Bronchial epithelial cell (primary cell): ENCODE measurements around the gene PPT2. TPM values are rescaled to one million over a fixed set of nuclear protein-coding genes. Genes with fewer than 3 reads are reported as not detected.
"Not testable (repeated sequence)": the region's sequence is repeated elsewhere in the genome, so short reads cannot be mapped to it uniquely, and the experiment has no call there.

Source experiments
- DNase-seq: peaks from one replicate; pipeline ENCODE4 v3.0.0-alpha.2; 2010; ENCODE audit warnings: low read depth
- FAIRE-seq: peaks from 2 replicates; lab custom pipeline; 2011; peaks lifted over from hg19 to GRCh38; lab: Jason Lieb, UNC
- H3K27me3 ChIP-seq: 2 replicates; pipeline ENCODE4 v1.5.1; 2011; ENCODE audit warnings: low read length; ENCODE audit not compliant: control insufficient read depth, insufficient read depth
- H3K36me3 ChIP-seq: 2 replicates; pipeline ENCODE4 v1.5.1; 2011; ENCODE audit warnings: low read length; ENCODE audit not compliant: control insufficient read depth, insufficient read depth
- H3K4me3 ChIP-seq: 2 replicates; pipeline ENCODE4 v1.5.1; 2011; ENCODE audit warnings: mild to moderate bottlenecking, low read depth, low read length, control low read depth
- total RNA-seq: library from RNA; depleted of rRNA; stranded (reverse); fragments of >200 nt; gene quantifications from 2 replicates; pipeline ENCODE4 v1.2.1, GENCODE V29; 2014
- TF ChIP-seq, protein P1 (sequence below): IDR thresholded peaks from 2 replicates; pipeline ENCODE4 v1.5.1; 2011; ENCODE audit warnings: mild to moderate bottlenecking, moderate library complexity, low read length, control low read depth, inconsistent platforms; ENCODE audit not compliant: insufficient read depth, severe bottlenecking

Gene PPT2
- total RNA-seq, 1 donor from 2014 or later, result 5.8 TPM

DNA sequence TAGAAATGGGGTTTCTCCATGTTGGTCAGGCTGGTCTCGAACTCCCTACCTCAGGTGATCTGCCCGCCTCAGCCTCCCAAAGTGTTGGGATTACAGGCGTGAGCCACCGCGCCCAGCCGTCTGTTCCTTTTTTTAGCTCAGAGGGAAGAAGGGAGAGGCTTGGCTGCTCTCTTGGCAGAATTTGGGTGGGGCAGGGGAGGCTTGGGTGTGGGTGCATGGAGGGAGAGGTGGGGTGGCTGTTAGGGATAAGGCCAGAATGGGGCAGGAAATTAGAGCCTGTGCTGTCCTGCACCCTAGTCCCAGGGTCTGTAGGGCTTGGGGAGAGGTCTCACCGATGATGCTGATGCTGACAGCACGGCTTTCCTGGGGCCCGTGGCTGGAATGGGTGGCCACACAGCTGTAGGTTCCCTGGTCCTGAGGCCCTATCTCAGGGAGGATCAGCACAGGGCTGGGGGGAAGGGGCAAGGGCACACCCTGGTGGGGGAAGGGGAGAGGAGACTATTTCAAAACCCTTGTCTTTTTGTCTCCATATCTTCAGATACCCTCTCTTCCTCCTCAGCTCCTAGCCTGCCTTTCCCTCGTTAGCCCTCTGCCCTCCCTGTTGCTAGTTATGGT is 28.1 kb downstream of the PPT2 start:
- FAIRE-seq, result no peak
- peaks cover 16% of the 10 kb centered on the region for H3K36me3 ChIP-seq
- no peak for DNase-seq
- no peaks in the 10 kb centered on the region for H3K27me3 ChIP-seq
- no peak overlapping the region for H3K4me3 ChIP-seq
- TF ChIP-seq, protein P1, sequence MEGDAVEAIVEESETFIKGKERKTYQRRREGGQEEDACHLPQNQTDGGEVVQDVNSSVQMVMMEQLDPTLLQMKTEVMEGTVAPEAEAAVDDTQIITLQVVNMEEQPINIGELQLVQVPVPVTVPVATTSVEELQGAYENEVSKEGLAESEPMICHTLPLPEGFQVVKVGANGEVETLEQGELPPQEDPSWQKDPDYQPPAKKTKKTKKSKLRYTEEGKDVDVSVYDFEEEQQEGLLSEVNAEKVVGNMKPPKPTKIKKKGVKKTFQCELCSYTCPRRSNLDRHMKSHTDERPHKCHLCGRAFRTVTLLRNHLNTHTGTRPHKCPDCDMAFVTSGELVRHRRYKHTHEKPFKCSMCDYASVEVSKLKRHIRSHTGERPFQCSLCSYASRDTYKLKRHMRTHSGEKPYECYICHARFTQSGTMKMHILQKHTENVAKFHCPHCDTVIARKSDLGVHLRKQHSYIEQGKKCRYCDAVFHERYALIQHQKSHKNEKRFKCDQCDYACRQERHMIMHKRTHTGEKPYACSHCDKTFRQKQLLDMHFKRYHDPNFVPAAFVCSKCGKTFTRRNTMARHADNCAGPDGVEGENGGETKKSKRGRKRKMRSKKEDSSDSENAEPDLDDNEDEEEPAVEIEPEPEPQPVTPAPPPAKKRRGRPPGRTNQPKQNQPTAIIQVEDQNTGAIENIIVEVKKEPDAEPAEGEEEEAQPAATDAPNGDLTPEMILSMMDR, result no peak

DNA sequence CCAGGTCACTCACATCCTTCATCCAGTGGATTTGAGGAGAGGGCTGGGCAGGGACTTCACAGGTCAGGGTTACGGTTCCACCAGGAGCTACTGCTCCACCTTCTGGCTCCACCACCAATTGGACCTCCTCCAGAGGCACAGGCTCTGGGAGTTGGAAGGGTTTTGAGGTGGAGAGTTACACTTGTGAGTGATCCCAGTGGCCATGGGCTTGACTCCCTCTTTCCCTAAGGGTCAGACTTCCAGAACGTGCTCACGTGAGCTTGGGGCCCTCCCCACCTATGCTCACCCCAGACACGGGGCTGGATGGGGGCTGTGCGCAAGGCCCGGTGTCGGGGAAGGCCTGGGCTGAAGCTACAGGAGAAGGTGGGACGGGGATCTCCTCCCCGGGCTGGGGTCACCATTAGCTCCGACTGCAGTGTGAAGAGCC is 28.6 kb downstream of the PPT2 start:
- Histone ChIP-seq H3K27me3 (no peaks in the 10 kb centered on the region), H3K4me3 (no peak overlapping the region), H3K36me3 (peaks cover 16% of the 10 kb centered on the region)
- TF ChIP-seq, protein P1, result no peak
- FAIRE-seq, result no peak
- DNase-seq, result no peak

DNA sequence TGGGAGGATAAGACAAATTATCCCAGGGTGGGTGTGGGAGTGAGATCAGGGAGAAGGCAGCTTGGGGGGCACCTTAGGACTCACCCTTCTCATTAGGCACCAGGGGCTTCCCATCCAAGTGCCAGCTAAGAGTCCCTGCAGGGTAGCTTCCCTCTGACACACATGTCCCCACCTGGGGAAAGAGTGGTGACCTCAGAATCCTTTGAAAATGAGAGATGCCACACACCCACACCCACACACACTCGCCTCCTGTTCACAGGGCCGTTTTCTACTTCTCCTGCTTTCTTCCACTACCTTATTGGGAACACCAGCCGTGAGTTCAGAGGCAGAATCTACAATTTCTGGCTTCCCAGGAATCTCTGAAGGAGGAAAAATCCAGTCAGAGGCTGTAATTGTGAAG is 29.1 kb downstream of the PPT2 start:
- peaks cover 18% of the 10 kb centered on the region for H3K36me3 ChIP-seq
- no peaks in the 10 kb centered on the region for H3K27me3 ChIP-seq
- TF ChIP-seq, protein P1, result no peak
- no peak overlapping the region for H3K4me3 ChIP-seq
- FAIRE-seq (no peak), DNase-seq (no peak)

DNA sequence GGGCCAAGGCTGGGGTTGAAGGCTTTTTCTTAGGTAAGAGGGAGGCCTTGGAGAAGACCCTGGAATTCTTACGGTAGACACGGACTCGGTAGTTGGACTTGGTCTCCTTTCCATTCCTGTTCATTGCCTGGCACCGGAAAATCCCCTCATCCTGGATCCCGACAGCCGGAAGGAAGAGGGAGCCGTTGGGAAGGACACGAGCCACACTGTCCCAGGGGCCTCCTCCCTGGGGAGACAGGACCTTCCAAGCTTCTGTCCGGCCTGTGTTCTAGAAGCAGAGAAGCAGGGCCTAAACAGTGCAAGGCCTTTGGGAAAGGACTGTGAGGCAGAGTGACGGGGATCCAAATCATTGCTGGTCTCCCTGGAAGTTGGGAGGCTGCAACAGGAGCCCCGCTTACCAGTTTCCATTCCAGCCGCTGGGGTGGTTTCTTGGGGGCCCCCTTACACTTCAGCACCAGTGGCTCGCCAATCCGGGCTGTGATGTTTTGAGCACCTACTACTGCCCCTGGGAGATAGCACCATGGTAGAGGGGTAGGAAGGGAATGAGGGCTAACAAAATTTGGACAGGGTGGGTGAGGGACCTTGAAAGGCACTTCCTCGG is 29.6 kb downstream of the PPT2 start:
- H3K36me3 ChIP-seq, result peaks cover 19% of the 10 kb centered on the region
- FAIRE-seq, result no peak
- no peaks in the 10 kb centered on the region for H3K27me3 ChIP-seq
- DNase-seq, result no peak
- no peak overlapping the region for H3K4me3 ChIP-seq
- TF ChIP-seq, protein P1, result no peak

DNA sequence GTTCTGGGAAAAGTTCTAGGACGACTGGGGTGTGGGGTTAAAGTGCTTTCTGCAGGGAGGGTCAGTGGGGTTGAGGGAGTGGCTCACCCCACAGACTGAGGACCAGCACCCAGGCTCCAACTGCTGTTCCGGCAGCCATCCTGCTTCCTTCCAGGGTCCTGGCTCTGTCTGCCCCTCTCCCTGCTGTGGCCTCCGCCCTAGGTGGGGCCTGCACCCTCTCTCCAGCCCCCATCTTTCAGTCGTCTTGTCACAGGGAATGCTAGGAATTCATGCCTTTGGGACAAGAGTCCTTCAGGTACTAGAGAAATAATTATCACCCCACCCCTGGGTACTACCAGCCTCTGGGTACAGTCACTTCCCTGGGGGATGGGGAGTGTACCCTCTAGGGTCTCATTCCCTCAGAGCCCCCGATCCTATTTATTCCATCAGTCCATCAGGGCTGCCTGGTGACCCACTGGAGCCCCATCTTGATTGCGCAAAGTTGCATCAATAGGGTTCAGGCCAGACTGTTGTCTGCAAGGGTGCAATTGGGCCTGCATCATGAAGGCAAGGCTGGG is 30.2 kb downstream of the PPT2 start, which contains the start of gene AGER:
Gene AGER, minus strand, starts transcription at position 170 of the 557 bp plus-strand sequence. Its CDS starts 31 bp downstream, at position 139.
- FAIRE-seq (no peak), DNase-seq (no peak)
- TF ChIP-seq, protein P1, result no peak
- H3K27me3 ChIP-seq, result no peaks in the 10 kb centered on the region
- no peak within 1 kb of the TSS for H3K4me3 ChIP-seq
- H3K36me3 ChIP-seq, result peaks cover 18% of the 10 kb centered on the region

DNA sequence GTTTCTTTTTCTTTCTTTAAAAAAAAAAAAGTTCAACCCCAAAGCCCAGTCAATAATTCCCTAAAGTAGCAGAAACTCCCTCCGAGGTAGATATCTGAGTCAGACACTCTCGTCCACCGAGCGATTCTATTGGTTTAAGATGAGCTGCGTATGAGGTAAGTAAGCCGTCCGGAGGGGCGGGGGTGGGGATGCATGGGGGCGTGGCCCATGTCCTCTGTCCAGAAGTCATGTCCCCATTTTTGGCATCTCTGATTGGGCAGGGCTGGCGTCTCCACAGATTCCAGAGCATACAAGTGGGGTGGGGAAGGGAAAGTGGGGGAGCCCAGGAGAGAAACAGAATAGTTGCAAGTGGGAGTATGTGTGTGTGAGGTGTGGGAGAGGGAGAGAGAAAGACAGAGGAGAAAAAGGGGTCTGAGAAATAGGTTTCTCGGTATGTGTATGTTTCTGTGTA is 31.8 kb downstream of the PPT2 start:
- not testable (repeated sequence) for FAIRE-seq, H3K27me3 ChIP-seq, H3K4me3 ChIP-seq
- peak; percentile 81 for DNase-seq
- peaks cover 18% of the 10 kb centered on the region for H3K36me3 ChIP-seq

DNA sequence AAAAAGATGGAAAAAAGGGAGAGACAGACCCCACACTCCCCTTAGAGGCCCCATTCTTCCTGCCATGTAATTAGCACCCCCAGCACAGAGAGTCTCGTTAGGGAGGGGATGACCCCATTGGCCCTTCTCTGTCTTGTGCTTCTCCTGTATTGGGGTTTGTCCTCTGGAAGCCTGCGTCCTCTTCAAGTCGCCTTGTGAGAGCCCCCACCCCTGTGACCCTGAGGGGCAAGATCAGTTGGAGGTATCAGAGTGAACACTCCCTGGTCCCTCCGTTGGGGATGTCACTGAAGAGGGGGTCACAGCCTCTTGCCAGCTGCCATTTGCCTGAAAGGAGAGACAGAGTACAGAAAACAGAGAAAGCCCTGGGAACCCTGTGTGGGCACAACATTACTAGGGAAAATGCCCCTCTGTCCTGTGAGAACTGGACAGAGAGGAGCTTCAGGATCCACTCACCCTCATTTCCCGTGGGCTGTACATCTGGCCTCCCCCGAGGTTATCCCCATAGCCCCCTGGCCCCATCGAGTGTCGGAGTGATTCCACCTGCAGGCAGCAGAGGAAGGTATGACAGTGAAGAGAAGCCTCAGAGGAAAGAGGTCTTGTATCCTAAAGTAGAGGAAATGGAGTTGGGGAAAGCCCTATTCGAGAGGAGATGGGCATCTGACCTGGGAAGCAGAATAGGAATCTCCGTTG is 32.4 kb downstream of the PPT2 start:
- H3K4me3 ChIP-seq, H3K27me3 ChIP-seq, DNase-seq: not testable (repeated sequence)
- peak; percentile 36 for FAIRE-seq
- peaks cover 14% of the 10 kb centered on the region for H3K36me3 ChIP-seq
